ENCODE measurements around the gene GPR173.

GPR173 gene

DNA sequence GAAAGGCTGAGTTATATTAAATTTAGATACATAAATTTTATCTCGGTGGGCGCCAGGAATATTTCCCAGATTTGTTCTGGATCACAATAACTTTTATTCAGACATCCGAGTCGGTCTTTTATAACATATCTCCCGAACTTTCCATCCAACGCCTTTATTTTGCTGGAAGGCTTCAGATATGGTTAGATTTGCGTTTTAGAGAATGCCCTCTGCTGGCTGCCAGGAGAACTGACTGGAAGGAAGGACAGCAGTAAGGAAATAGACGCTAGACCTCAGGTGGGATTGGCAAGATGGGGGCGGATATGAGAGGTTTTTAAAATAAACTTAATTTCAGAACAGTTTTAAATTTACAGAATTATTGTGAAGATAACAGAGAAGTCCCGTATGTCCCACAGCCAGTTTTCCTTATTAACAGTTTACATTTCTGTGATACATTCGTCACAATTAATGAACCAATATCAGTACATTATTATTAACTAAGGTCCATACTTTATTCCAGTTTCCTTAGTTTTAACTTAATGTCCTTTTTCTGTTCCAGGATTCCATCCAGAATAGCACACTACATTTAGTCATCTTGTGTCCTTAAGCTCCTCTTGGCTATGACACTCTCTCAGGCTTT lies 40.7 kb downstream of the GPR173 start:
- no peak for DNase-seq (ENCODE audit: low read depth)

DNA sequence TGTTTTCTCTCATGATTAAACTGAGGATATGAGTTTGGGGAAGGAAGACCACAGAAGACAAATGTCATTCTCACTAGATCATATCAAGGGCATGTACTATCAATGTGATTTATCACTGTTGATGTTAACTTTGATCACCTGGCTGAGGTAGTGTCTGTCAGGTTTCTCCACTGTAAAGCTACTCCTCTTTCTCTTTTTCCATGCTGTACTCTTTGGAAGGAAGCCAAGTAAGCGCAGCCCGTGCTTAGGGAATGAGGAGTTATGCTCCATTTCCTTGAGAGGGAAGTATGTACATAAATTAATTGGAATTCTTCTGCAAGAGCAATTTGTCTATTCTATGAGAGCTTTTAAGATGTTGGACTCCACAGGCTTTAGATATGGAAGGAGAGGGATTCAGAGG lies 41.3 kb downstream of the GPR173 start:
- no peak for DNase-seq (ENCODE audit: low read depth)

DNA sequence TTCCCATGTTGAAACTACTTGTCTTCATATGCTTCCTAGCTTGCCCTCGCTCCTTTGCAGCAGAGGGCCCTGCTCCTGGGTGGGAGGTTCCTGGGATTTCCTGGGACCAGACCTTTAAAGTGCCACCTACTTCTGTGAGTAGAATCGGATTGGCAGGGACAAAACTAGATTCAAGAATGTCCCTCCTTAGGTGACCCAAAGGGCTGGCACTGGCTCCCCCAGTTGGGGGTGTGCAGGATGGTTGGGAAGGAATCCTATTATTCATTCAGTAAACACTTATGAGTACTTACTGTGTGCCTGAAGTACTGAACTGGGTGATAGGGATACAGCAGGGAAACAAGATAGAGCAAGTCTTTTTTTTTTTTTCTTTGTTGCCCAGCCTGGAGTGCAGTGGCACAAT lies 42.8 kb downstream of the GPR173 start:
- DNase-seq (ENCODE audit: low read depth) = no peak

DNA sequence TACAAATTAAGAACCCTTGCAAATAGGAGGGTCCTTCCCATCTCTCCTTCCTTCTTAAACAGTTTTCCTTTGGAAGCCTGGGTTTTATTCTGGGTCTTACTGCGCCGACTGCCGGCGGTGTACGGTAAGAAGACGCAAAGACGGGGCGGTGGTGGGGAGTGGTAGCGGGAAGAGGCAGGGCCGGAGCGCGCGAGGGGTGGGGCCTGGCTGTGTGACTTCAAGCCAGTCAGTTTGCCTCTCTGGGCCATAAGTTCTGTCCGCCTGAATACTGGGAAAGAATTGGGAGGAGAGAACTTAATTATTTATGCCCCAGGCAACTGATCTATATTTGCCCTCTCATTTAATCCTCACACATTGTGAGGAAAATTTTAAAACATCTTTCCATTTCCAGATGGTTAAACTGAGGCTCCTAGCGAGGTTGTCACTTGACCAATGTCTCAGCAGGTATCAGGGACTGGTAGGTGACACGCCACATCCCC lies 44.6 kb downstream of the GPR173 start:
- DNase-seq (ENCODE audit: low read depth) = peak; percentile 58

DNA sequence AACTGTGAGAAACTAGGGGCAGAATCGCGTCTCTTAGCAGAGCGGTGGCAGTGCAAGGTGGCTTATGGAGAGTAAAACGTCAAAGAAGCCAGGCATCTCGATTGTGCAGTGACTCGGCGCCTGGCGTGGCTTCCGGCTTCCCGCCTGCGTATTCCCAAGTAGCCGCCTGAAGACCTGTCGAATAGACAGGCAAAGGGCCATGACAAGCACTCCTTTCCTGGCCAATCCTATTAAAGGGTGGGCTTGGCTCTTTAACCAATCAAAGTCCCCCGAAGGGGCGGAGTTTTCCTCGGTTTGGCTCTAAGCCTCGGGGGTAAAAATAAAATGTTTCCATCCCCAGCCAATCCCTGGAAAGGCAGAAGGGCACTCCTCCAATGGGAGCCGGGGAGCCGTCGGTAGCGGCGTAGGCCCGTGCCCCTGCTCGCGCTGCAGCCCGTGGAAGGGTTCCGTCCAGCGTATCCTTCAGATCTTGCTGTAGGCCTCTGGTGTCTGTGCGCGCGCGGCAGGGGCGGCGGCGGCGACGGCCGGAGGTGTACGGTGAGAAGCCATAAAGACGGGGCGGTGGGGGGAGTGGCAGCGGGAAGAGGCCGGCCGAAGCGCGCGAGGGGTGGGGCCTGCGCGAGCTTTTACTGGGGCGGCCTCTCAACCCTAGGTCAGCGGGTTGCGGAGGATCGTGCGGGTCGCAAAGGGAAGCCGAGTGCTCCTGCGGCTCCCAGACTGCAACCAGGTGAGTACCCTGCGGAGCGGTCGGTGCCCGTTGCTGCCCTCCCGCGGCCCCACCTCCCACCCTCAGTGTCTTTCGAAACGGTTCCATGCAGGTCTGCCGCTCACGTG lies 45.4 kb downstream of the GPR173 start, which contains the start of gene KANTR:
Gene KANTR, plus strand, starts transcription at position 395 of the 834 bp plus-strand sequence. CDS start 30,131 bp downstream, outside the sequence.
- DNase-seq (ENCODE audit: low read depth) = peak; percentile 59

DNA sequence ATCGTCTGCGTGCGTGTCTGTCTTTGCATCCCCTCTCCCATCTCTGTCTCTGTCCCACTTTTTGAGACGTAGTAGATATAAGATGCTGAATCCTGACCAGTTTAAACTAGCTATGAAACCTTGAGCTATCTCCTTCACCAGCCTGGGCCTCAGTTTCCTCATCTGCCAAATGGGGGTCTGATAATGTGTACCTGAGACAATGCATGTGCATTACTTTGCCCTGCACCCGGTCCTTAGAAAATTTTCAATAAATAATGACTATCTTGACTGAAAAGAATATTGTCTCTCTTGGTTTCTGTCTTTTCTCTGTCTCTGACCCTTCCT lies 46.0 kb downstream of the GPR173 start:
- DNase-seq (ENCODE audit: low read depth) = no peak

DNA sequence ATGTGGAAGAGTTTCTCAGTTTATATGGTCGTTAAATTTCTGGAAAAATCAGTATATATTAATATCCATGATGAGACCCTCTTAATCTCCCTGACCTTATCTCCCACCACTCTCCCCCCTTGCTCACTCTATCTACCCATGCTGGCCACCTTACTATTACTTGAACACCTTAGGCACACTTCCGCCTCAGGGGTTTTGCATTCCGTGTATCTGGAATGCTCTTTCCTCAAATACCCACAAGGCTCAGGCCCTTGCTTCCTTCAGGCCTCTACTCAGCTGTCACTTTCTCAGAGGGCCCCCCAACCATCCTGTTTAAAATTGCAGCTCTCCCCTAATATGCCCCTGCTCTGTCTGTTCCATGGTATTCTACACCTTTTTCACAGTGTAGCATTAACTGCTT lies 47.2 kb downstream of the GPR173 start:
- no peak for DNase-seq (ENCODE audit: low read depth)

DNA sequence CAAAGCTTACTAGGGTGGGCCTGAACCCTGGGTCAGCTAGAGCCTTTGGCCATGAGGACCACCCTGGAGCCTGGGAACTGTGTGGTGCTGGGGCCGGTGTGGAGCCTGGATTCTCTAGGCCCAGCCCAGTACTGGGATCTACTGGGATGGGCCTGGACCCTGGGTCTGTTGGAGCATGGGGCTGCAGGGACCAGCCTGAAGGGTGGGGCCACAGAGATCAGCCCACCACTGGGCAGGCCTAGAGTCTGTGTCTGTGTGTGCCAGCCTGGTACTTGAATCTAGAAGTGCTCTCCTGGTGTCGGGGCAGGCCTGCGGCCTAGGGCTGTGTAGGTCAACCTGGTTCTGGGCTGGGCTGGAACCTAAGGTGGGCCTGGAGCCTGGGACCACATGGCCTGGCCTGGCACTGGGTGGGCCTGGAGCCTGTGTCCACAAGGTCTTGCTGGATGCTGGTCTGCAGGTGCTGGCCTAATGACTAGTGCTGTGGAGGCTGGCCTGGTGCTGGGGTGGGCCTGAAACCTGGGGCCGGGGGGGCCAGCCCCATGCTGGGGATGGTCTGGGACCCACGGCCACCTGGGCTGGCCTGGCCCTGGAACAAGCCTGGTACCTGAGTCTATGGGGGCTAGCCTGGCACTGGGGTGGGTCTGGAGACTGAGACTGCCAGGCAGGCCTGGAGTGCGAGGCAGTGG lies 66.4 kb downstream of the GPR173 start:
- no peak for DNase-seq (ENCODE audit: low read depth)

DNA sequence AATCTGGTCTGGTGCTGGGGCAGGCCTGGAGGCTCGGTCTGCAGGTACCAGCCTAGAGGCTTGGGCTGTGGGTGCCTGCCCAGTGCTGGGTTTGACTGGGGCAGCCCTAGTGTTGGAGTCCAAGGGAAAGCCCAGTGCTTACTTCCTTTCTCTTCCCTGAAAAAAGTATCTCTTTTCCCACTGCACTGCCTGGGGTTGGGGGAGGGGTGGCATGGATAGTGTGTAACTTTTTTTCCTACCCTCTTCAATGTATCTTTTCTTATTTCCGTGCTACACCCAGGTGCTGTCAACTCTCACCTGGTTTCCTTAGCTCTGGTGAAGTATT lies 66.9 kb downstream of the GPR173 start:
- no peak for DNase-seq (ENCODE audit: low read depth)

DNA sequence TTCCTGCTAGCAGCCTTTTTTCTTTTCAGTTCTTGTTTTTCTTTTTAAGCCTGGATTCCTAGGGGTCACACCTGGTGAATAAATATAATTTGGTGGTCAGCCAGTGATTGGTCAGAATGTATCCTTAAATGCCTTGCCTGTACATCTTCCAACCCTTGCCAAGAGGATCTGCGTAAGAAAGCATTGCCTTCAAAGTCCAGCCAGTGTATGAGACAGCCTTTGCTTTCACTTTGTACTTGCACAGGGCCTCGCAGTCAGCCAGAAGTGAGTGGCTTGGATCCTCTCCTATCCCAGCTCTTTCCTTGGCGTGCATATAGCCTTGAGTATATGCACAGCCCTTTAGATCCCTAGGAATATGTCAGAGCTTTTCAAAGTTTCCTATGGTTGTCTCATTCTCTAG lies 67.5 kb downstream of the GPR173 start:
- no peak for DNase-seq (ENCODE audit: low read depth)

DNA sequence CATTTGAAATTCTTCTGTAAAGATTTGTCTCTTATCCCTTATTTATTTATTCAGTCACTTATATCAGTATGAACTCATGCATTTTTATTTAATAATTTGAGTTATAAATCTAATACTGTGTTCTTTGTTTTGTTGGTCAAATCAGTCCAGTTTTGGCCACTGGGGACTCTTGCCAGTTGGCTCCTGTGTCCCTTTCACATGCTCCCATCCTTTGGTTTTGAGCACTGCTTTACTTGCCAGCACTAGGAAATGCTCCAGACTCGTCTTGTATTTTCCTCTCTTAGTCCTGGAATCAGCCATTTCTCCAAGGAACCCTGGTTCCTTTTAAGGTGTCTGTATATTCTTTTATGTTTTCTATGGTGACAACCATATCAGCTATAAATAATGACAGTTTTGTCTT lies 73.4 kb downstream of the GPR173 start:
- DNase-seq (ENCODE audit: low read depth) = no peak

DNA sequence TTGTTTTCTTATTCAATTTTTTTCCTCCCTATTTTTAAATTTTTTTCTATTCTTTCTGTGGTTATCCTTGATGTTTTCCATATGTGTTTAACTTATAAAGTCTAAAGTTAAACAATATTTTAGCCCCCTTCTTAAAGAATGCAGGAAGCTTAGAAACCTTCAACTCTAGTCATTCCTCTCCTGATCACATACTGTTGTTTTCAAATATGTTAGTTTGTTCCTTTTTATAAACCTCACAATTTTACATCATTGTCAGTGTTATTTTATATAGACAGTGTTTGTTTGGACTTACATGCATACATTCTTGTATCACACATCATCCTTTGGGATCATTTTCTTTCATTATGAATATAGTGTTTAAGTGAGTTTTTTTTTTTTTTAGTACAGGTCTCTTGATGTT lies 76.9 kb downstream of the GPR173 start:
- no peak for DNase-seq (ENCODE audit: low read depth)

DNA sequence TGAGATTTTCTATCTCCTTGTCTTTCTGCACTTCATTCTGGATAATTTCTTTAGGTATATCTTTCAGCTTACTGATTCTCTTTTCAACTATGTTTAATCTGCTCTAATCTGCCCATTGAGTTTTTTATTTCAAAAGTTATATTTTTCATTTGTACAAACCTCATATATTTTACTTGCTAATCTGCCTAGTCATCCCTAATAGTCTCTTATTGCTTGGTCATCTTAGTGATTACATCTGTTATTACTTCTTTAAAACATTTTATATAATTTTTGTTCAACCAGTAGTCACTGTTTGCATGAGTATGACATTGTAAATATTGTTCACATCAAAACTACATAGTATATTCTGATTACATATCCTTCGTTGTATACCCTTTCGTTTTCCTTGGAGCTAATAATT lies 77.8 kb downstream of the GPR173 start:
- no peak for DNase-seq (ENCODE audit: low read depth)

DNA sequence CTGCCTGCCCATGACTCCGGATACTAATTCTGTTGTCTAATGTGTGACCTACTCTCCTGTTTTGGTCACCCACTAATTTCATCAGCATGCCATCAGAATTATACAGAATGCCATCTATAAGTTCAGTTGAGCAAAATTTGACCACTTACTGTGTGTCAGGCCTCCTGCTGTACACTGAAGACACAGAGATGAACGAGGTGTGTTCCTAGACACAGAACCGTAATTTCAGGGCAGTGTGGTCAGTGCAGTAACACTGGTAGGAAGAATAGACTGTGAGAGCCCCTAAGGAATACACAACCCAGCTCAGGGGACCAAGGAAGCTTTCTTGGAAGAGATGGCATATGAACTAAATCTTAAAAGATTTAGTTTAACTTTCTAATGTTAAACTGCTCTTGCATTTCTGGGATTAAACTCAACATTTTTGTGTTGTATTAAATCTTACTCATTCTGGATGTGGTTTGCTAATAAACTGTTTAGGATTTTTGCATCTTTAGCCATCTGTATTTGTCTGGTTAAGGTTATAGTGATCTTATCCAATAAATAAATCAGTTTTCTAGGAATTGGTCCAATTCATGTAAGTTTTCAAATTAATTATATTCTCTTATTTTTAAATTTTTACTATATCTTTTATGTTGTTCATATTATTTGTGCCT lies 79.6 kb downstream of the GPR173 start:
- no peak for DNase-seq (ENCODE audit: low read depth)
